Placental pericyte (primary cell): ENCODE measurements around the gene CNTD1. TPM values are rescaled to one million over a fixed set of nuclear protein-coding genes. Genes with fewer than 3 reads are reported as not detected.

ENCODE experiments used
- small RNA-seq: library from RNA; depleted of rRNA; stranded (forward); fragments of <200 nt; gene quantifications from one replicate; pipeline ENCODE3, GENCODE V24; 2012; ENCODE audit warnings: low replicate concordance
- total RNA-seq: library from RNA; depleted of rRNA; stranded (reverse); fragments of >200 nt; gene quantifications from 2 replicates; pipeline ENCODE4 v1.2.3, GENCODE V29; 2012

CNTD1 gene
- total RNA-seq: under 0.01 TPM in 1 of 2 replicates, not detected in the other

GRCh38 chr17:42798383-42799380, at the start of gene CNTD1, which contains the start of gene COA3:
Gene CNTD1 (plus strand): TSS chr17:42798861. CDS start chr17:42799068, 207 bp downstream.
Gene COA3 (minus strand): TSS chr17:42798704. CDS start chr17:42798681, 23 bp downstream.

DNA sequence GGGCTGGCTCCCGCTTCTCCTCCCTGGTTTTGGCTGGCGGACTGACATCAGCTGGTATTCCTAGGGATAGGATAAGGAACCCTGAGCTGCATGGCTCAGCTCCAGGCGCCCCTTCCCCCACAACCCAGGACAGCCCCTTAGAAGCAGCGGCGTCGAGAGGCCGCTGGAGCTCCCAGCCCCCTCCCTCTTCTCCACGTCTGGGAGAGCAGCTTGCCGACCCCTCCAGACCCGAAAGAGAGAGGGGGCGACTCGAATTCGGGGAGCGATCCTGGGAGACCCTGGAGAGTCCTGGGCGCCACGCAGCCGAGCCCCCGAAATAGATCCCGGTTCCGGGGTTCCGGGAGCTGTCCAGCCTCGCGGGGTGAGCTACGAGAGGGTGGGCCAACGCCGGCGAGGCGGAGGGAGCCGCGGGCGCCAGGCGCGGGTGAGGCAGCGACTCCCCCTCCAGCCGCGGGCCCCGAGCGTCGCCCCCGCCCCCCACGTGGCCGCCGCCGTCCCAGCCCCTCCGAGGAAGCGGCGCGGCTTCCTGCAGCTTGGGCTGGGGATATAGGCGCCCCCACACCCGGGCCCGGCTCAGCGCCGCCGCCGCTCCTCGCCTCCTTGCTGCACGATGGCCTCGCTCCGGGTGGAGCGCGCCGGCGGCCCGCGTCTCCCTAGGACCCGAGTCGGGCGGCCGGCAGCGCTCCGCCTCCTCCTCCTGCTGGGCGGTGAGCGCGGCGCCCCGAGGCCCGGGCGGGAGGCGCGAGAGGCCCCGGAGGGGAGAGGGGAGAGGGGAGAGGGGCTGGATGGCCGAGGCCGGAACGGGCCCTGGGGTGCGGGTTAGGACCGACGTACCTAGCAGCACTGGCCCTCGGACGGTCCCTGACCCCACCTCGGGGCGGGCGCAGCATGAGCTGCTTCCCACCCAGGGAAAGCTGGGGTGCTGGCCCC, 37.7 kb upstream of the CNTD1 start, which contains the start of gene RAMP2:
Gene RAMP2 (plus strand): TSS at position 576 of the 930 bp plus-strand sequence. CDS start 35 bp downstream, at position 611.

DNA sequence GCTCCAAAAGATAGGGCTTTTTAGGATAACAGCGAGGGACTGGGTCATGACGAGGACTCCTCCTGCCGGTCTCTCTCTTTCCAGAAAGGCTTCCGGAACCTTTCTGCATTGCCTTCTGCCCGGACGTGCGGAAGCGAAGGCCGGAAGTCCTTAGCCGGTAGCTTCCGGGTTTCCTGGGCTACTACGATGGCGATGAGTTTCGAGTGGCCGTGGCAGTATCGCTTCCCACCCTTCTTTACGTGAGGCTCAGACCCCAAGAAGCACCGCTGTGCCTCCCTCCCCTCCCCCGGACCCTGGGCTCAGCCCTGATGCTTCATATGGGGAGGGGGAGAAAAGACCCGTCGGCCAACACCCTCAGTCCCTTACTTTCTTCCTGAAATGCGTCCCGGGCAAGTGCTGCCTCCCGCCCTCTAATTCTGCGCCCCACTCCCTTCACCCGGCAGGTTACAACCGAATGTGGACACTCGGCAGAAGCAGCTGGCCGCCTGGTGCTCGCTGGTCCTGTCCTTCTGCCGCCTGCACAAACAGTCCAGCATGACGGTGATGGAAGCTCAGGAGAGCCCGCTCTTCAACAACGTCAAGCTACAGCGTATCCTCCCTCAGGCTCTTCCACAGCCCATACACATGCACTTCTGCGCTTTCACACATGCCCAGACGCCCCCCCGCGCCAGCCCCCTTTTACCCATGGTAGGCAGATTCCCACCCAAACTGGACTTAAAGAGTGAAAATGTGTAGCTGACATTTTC, 25.2 kb upstream of the CNTD1 start, which contains the start of gene VPS25:
Gene VPS25 (plus strand): TSS at position 160 of the 746 bp plus-strand sequence. CDS start 27 bp downstream, at position 187.

GRCh38 chr17:42779936-42780850, 18.5 kb upstream of the CNTD1 start, which contains the start of gene WNK4:
Gene WNK4 (plus strand): TSS chr17:42780610. CDS start chr17:42780699, 89 bp downstream.

DNA sequence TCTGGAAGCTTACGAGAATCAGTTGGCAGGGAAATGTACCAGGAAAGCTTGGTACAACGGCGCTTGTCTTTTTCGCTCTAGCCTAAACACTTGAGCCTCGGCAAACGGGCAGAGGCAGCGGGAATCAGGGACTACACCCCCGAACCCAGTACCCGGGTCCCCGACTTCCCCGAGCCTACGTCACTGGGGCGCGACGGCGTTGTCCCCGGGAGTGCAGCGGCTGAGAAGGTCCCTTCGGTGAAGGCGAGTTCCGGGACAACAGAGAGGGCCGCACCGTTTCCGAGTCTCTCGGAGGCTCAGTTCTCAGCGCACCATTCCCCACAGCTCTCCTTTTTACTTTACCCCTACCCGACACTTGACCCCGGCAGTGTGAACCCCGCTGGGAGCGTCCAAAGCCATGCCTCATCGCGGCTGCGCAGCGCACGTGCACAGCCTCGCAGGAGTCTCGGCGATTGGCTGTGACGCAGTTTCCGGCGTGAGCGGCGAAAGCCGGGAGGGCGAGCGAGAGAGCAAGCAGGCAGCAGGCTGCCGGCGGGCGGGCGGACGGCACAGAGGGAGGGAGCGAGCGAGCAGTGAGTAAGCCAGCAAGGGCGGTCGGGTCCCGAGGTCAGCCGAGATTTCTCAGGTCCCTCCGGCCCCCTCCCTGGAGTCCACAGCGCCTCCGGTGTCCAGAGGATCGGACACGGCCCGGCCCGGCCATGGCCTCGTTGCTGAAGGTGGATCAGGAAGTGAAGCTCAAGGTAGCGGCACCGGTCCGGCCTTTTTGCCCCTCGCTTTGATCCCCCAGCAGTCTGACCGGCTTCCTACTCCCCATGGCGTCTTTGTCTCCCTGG, 34.5 kb downstream of the CNTD1 start, which contains the start of gene PSME3:
Gene PSME3 (plus strand): TSS at position 464 of the 833 bp plus-strand sequence. CDS start 235 bp downstream, at position 699.

DNA sequence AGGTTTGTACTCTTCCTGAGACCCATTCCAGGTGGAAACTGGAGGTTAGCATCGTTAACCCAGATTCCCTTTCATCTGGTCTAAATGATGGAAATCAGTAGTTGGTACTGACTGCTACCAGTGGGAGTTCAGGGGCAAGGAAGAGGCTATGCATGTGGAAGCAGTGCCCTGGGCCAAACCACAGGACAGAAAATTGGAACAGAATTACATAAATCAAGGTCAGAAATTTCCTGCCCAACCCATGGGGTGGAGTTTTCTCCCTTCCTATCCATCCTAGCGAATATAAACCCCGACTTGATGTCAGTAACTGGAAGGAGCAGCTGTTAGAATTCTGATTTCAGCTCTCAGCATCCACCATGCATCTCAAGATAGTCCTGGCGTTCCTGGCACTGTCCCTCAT, 45.6 kb downstream of the CNTD1 start, which contains the start of gene AOC2:
Gene AOC2 (plus strand): TSS at position 310 of the 400 bp plus-strand sequence. CDS start 47 bp downstream, at position 357.

DNA sequence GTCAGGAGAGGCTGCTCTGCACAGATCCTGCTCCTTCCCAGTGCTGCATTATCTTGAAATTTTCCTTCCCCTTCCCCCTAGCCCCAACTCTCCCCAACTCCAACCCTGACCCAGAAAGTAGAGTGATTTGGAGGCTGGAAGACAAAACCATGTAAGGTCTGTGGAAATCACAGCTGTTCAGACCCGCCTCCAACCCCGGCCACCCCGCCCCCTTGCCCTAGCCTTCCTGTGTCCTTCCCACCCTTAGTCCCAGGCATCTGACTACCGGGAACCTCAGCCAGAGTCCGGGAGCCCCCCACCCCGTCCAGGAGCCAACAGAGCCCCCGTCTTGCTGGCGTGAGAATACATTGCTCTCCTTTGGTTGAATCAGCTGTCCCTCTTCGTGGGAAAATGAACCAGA, 52.3 kb downstream of the CNTD1 start, which contains the start of gene AOC3:
Gene AOC3 (plus strand): TSS at position 246 of the 400 bp plus-strand sequence. CDS start 145 bp downstream, at position 391.

Small RNA genes within 50 kb of the gene (small RNA-seq; reads per million reads assigned to genes)
- gene HMGN2P15: not detected
- gene MIR6781: not detected

Other genes starting within 250 kb of the CNTD1 start
- 6.8 and 8.4 TPM in 2 replicates for gene HSD17B1, start 245.9 kb upstream of the CNTD1 start, total RNA-seq
- gene COASY, start 236.7 kb upstream of the CNTD1 start, total RNA-seq: 27.1 and 30.4 TPM in 2 replicates
- gene MLX, start 231.8 kb upstream of the CNTD1 start, total RNA-seq: 32.4 and 55.7 TPM in 2 replicates
- gene PSMC3IP, start 221.1 kb upstream of the CNTD1 start, total RNA-seq: 1.3 and 13.7 TPM in 2 replicates
- gene RETREG3, start 189.5 kb upstream of the CNTD1 start, total RNA-seq: 97.6 and 118 TPM in 2 replicates
- 23.0 and 79.5 TPM in 2 replicates for gene TUBG1, start 189.2 kb upstream of the CNTD1 start, total RNA-seq
- 10.9 and 14.9 TPM in 2 replicates for gene TUBG2, start 139.6 kb upstream of the CNTD1 start, total RNA-seq
- 10.7 and 11.0 TPM in 2 replicates for gene PLEKHH3, start 121.9 kb upstream of the CNTD1 start, total RNA-seq
- 1.0 and 1.1 TPM in 2 replicates for gene CCR10, start 117.0 kb upstream of the CNTD1 start, total RNA-seq
- gene CNTNAP1, start 116.3 kb upstream of the CNTD1 start, total RNA-seq: 15.6 and 41.1 TPM in 2 replicates
- gene EZH1, start 53.8 kb upstream of the CNTD1 start, total RNA-seq: 20.5 and 31.5 TPM in 2 replicates
- 0.29 TPM in 1 of 2 replicates, not detected in the other for gene RAMP2, start 37.6 kb upstream of the CNTD1 start, total RNA-seq
- gene VPS25, start 25.4 kb upstream of the CNTD1 start, total RNA-seq: 57.3 and 83.3 TPM in 2 replicates
- 0.44 and 1.0 TPM in 2 replicates for gene WNK4, start 18.3 kb upstream of the CNTD1 start, total RNA-seq
- 32.4 and 59.3 TPM in 2 replicates for gene COA3, start 157 bp upstream of the CNTD1 start, total RNA-seq
- 77.9 and 79.9 TPM in 2 replicates for gene BECN1, start 25.4 kb downstream of the CNTD1 start, total RNA-seq
- gene PSME3, start 34.5 kb downstream of the CNTD1 start, total RNA-seq: 74.0 and 146 TPM in 2 replicates
- gene AOC2, start 45.7 kb downstream of the CNTD1 start, total RNA-seq: 0.44 and 0.72 TPM in 2 replicates
- under 0.01 and 0.22 TPM in 2 replicates for gene AOC3, start 52.3 kb downstream of the CNTD1 start, total RNA-seq
- gene G6PC1, start 101.9 kb downstream of the CNTD1 start, total RNA-seq: not detected in 2 replicates
- gene AARSD1, start 165.6 kb downstream of the CNTD1 start, total RNA-seq: 16.0 and 17.3 TPM in 2 replicates
- gene PTGES3L, start 181.2 kb downstream of the CNTD1 start, total RNA-seq: 0.66 and 1.9 TPM in 2 replicates
- gene RUNDC1, start 181.7 kb downstream of the CNTD1 start, total RNA-seq: 10.7 and 12.0 TPM in 2 replicates
- gene RPL27, start 199.6 kb downstream of the CNTD1 start, total RNA-seq: 633 and 1,027 TPM in 2 replicates
- 21.8 and 23.9 TPM in 2 replicates for gene IFI35, start 207.9 kb downstream of the CNTD1 start, total RNA-seq
- gene VAT1, start 223.5 kb downstream of the CNTD1 start, total RNA-seq: 314 and 543 TPM in 2 replicates
- under 0.01 and 0.88 TPM in 2 replicates for gene RND2, start 226.4 kb downstream of the CNTD1 start, total RNA-seq